ENCODE measurements around the gene ETDA.

Gene ETDA

DNA sequence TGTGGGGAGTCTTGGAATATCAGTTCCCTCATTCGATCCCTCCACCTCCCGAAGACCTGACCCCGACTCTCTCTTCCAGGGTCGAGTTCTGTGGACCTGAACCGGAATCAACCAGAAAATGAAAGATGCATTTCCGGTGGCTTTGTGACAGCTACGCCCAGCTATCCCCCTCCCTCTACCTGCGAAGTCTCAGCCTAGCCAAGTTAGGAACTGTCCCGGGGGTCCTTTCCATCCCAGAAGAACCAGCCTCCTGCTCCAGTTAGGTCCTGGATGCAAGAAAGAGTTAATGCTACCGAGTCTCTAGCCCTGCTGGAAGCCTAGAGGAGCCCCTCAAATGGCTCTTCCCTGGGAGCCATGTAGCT is 44.1 kb downstream of the ETDA start:
- Histone ChIP-seq H3K9me3 (no peaks in the 10 kb centered on the region), H3K36me3 (replicated peaks) (no peaks in the 10 kb centered on the region), H3K4me3 (no peak overlapping the region), H3K4me1 (no peaks in the 10 kb centered on the region), H3K27me3 (ENCODE audit: low read depth) (no peaks in the 10 kb centered on the region)
- DNase-seq (ENCODE audit: low spot score in 2 of 2): no peak
- in situ Hi-C loops (cut with MboI; ENCODE audit: low sequenced_read_pairs): no loop called here

DNA sequence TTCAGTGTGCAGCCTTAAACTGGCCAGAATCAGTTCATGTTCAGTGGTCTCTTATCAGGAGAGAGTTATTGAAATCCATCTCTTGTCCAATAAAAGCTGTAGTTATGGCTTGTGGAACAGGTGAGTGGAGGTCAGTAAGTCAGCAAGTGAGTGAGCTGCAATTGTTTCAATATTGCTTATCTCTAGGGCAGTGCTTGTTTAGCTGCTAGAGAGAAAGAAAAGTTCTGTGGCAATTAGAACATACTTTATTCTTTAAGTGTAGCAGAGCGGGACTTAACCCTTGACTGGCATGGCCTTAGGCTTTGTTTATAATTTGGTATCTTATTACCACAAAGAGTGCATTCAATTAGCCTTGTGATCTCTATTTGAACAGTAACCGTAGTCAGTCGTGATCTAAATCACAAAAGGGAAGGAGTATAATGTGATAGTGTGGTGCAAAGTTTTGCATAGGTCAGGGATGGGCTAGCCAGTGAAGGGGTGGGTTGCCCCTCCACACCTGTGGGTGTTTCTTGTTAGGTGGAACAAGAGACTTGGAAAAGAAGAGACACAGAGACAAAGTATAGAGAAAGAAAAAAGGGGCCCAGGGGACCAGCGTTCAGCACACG is 50.5 kb downstream of the ETDA start:
- in situ Hi-C loops (cut with MboI; ENCODE audit: low sequenced_read_pairs): no loop called here
- peaks cover 27% of the 10 kb centered on the region for H3K4me1 ChIP-seq
- no peak overlapping the region for H3K4me3 ChIP-seq
- no peaks in the 10 kb centered on the region for H3K36me3 ChIP-seq (replicated peaks)
- no peaks in the 10 kb centered on the region for H3K27me3 ChIP-seq (ENCODE audit: low read depth)
- no peaks in the 10 kb centered on the region for H3K9me3 ChIP-seq
- peak; percentile 37 to 86 for DNase-seq (ENCODE audit: low spot score in 2 of 2)
